ENCODE measurements around the gene FOXM1. TPM values are rescaled to one million over a fixed set of nuclear protein-coding genes. Genes with fewer than 3 reads are reported as not detected.

The FOXM1 gene, protein sequence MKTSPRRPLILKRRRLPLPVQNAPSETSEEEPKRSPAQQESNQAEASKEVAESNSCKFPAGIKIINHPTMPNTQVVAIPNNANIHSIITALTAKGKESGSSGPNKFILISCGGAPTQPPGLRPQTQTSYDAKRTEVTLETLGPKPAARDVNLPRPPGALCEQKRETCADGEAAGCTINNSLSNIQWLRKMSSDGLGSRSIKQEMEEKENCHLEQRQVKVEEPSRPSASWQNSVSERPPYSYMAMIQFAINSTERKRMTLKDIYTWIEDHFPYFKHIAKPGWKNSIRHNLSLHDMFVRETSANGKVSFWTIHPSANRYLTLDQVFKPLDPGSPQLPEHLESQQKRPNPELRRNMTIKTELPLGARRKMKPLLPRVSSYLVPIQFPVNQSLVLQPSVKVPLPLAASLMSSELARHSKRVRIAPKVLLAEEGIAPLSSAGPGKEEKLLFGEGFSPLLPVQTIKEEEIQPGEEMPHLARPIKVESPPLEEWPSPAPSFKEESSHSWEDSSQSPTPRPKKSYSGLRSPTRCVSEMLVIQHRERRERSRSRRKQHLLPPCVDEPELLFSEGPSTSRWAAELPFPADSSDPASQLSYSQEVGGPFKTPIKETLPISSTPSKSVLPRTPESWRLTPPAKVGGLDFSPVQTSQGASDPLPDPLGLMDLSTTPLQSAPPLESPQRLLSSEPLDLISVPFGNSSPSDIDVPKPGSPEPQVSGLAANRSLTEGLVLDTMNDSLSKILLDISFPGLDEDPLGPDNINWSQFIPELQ
- 12.2 and 14.3 TPM in 2 replicates for total RNA-seq

DNA sequence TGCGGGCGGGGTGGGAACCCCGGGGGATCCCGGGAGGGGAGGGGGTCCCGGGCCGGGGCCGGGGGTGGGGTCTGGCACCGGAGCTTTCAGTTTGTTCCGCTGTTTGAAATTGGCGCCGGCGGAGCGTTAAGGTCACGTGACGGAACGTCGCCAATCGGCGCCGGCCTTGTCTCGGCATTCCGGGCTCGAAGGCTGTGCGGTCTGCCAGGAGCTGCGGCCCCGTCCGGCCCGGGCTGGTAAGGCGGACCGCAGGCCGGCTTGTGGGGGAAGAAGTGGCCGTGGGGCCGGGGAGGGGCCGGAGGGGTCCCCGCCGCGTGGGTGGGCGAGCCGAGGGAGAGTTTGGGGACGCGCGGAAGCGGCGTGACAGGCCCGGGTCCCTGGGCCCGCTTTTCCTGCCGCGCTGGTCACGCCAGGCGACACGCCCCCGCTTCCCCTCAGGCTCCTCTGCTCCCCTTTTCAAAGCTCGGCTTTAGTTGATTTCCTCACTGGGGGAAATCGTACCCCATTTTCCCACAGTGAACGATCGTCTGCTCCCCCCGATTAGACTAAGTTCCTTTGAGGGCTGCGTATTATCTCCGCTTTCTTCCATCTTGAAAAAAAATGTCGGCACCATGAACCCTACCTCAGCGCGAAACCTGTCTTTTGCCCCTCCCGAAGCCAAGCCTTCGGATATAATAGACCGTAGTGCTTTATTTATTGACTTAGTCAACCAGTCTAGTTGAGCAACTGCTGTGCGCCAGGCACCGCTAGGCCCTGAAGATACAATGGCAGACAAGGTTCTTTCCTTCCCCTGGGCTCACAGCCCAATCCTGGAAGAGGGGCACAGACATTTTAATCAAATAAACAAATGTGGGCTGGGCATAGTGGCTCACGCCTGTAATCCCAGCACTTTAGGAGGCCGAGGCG is at the start of gene FOXM1, which contains the start of gene RHNO1:
Gene FOXM1 (minus strand): TSS at position 128 of the 906 bp plus-strand sequence. CDS start 2,696 bp downstream, outside the sequence.
Gene RHNO1 (plus strand): TSS at position 177 of the 906 bp plus-strand sequence. CDS start 8,144 bp downstream, outside the sequence.
- DNase-seq (ENCODE audit: low read depth): no peak
- H3K4me3 ChIP-seq (ENCODE audit: low read depth, low read length): peak within 1 kb of the TSS; percentile 78
- H3K36me3 ChIP-seq (ENCODE audit: control insufficient read depth, insufficient read depth, low read length): no peaks in the 10 kb centered on the region
- TF ChIP-seq, protein P1, sequence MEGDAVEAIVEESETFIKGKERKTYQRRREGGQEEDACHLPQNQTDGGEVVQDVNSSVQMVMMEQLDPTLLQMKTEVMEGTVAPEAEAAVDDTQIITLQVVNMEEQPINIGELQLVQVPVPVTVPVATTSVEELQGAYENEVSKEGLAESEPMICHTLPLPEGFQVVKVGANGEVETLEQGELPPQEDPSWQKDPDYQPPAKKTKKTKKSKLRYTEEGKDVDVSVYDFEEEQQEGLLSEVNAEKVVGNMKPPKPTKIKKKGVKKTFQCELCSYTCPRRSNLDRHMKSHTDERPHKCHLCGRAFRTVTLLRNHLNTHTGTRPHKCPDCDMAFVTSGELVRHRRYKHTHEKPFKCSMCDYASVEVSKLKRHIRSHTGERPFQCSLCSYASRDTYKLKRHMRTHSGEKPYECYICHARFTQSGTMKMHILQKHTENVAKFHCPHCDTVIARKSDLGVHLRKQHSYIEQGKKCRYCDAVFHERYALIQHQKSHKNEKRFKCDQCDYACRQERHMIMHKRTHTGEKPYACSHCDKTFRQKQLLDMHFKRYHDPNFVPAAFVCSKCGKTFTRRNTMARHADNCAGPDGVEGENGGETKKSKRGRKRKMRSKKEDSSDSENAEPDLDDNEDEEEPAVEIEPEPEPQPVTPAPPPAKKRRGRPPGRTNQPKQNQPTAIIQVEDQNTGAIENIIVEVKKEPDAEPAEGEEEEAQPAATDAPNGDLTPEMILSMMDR (IDR thresholded peaks at IDR 0.05; ENCODE audit: insufficient read depth, low read length, poor library complexity, severe bottlenecking): no peak
- H3K27me3 ChIP-seq (ENCODE audit: control insufficient read depth, insufficient read depth, low read length): no peaks in the 10 kb centered on the region

DNA sequence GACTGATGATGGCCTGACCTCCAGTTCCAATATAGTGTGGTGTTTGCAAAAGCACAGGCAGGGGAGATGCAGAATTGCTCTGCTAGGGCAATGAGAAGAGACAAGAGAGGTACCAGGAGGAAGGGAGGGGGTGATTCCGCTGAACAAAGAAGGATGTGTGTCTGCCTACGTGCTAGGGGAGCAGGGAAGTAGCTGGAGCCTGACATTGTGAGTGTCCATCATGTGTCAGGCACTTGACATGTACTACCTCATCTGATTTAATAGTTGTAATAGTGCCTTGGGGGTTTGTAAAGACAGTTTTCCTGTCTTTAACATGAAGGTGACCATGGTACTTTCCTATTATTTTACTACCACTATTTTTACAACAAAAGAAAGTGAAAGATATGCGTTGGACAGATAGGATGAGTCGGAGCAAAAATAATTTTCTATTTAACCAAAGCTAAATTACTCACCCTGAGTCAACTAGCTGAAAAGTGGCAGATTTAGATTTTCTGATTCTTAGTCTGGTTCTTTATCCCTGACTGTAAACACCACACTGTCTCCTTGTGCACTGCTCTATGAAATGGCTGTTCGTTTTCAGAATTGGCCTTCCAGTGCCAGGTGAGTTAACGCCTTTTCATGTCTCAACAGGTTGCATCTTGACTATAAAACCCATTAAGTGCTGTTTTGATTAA is 48.5 kb upstream of the FOXM1 start:
- H3K4me3 ChIP-seq (ENCODE audit: low read depth, low read length): no peak overlapping the region
- H3K36me3 ChIP-seq (ENCODE audit: control insufficient read depth, insufficient read depth, low read length): no peaks in the 10 kb centered on the region
- DNase-seq (ENCODE audit: low read depth): no peak
- TF ChIP-seq, protein P1 (IDR thresholded peaks at IDR 0.05; ENCODE audit: insufficient read depth, low read length, poor library complexity, severe bottlenecking): no peak
- no peaks in the 10 kb centered on the region for H3K27me3 ChIP-seq (ENCODE audit: control insufficient read depth, insufficient read depth, low read length)

DNA sequence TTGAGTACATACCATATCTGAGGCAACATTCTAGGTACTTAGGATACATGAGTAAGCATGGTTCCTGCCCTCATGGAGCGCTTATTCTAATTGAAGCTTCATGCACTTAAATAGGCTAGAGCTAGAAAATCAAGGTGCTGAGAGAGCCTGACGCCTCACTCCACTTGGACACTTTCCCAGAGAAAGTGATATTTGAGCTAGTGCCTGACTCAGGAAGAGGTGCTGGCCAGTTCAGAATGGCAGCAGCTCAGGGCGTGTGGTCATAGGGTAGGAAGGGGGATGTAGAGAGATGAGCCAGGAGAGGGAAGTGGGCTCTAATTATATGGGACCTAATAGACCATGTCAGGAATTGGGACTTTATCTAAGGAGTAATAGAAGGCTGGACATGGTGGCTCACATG is 47.0 kb upstream of the FOXM1 start:
- H3K36me3 ChIP-seq (ENCODE audit: control insufficient read depth, insufficient read depth, low read length): no peaks in the 10 kb centered on the region
- TF ChIP-seq, protein P1 (IDR thresholded peaks at IDR 0.05; ENCODE audit: insufficient read depth, low read length, poor library complexity, severe bottlenecking): no peak
- no peaks in the 10 kb centered on the region for H3K27me3 ChIP-seq (ENCODE audit: control insufficient read depth, insufficient read depth, low read length)
- no peak overlapping the region for H3K4me3 ChIP-seq (ENCODE audit: low read depth, low read length)
- no peak for DNase-seq (ENCODE audit: low read depth)

DNA sequence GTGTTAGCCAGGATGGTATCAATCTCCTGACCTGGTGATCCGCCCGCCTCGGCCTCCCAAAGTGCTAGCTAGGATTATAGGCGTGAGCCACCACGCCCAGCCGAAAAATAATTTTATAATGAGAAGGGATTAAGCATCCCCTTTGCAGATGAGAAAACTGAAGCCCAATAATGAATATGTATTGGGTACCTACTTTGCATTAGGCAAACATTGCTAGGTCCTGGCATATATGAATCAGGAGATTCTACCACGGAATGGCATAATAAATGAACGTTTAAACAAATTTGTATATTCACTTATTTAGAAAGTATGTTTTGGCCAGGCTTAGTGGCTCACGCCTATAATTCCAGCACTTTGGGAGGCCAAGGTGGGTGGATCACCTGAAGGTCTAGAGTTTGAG is 46.1 kb upstream of the FOXM1 start:
- TF ChIP-seq, protein P1 (IDR thresholded peaks at IDR 0.05; ENCODE audit: insufficient read depth, low read length, poor library complexity, severe bottlenecking): no peak
- no peaks in the 10 kb centered on the region for H3K27me3 ChIP-seq (ENCODE audit: control insufficient read depth, insufficient read depth, low read length)
- no peak overlapping the region for H3K4me3 ChIP-seq (ENCODE audit: low read depth, low read length)
- DNase-seq (ENCODE audit: low read depth): no peak
- H3K36me3 ChIP-seq (ENCODE audit: control insufficient read depth, insufficient read depth, low read length): no peaks in the 10 kb centered on the region

DNA sequence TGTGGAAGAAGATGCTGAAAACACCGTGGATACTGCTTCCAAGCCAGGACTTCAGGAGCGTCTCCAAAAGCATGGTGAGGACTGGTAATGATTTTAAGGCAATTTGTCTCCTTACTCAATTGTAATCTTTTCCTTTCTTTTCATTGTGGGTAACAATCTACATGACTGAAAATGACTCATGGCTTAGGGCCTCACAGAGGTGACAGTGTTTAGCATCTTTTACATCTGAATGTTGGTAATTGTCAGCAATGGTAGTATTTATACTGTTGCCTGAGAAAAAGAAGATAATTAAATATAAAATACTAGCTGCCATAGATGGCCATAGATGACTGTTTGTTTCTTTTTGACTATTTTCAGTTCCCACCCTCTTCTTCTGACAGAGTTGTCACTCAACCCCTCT is 45.4 kb upstream of the FOXM1 start:
- TF ChIP-seq, protein P1 (IDR thresholded peaks at IDR 0.05; ENCODE audit: insufficient read depth, low read length, poor library complexity, severe bottlenecking): no peak
- no peak overlapping the region for H3K4me3 ChIP-seq (ENCODE audit: low read depth, low read length)

More for the DNA sequence above, 45.4 kb upstream of the FOXM1 start:
- Histone ChIP-seq H3K36me3 (ENCODE audit: control insufficient read depth, insufficient read depth, low read length) (no peaks in the 10 kb centered on the region), H3K27me3 (ENCODE audit: control insufficient read depth, insufficient read depth, low read length) (no peaks in the 10 kb centered on the region)
- no peak for DNase-seq (ENCODE audit: low read depth)

Data from kidney epithelial cell (primary cell).